ENCODE results near the gene GRHPR. TPM values are rescaled to one million over a fixed set of nuclear protein-coding genes. Genes with fewer than 3 reads are reported as not detected.

GRHPR gene
- total and polyA plus RNA-seq, 2 donors from 2014 or later: 101 to 257 TPM

DNA sequence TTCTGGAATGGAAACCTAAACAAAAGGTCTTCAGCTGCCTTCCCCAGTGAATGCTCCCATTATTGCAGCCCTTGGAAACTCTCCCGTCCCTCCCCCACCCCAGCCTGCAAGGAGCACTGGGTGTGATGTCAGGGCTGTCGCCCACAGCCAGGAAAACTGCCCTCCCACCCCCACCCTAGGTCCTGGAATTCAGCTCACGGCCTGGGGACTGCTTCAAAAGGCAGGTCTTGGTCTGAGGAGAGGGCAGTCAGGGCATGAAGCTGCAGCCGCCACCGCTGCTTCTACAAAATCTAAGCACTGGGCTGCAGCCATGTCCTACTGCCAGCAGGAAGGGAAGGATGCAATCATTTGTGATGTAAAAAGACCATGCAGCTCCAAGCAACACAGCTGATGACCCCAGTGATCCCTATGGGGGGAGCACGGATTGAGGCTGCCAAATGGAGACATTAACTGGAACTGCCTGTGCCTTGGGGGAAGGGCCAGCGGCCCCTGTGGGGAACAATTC, 11.4 kb downstream of the GRHPR start:
- H3K4me3 ChIP-seq (ENCODE audit: low read length in 3 of 3): no peak overlapping the region
- intact Hi-C loops (cut with DNase I): no loop called here
- peaks cover 9 to 74% (median 26%) of the 10 kb centered on the region in 3 donors for H3K36me3 ChIP-seq (ENCODE audit: control insufficient read depth in 2 of 3, insufficient read depth in 3 of 3, low read length in 3 of 3)
- H3K27me3 ChIP-seq (ENCODE audit: control insufficient read depth, insufficient read depth, low read length): no peaks in the 10 kb centered on the region
- DNase-seq (peak in 3 of 5 donors; percentile 26 to 82 (median 80)), FAIRE-seq (no peak)
- H3K9ac ChIP-seq (ENCODE audit: low read length in 3 of 3): no peak overlapping the region
- TF ChIP-seq, protein P1, sequence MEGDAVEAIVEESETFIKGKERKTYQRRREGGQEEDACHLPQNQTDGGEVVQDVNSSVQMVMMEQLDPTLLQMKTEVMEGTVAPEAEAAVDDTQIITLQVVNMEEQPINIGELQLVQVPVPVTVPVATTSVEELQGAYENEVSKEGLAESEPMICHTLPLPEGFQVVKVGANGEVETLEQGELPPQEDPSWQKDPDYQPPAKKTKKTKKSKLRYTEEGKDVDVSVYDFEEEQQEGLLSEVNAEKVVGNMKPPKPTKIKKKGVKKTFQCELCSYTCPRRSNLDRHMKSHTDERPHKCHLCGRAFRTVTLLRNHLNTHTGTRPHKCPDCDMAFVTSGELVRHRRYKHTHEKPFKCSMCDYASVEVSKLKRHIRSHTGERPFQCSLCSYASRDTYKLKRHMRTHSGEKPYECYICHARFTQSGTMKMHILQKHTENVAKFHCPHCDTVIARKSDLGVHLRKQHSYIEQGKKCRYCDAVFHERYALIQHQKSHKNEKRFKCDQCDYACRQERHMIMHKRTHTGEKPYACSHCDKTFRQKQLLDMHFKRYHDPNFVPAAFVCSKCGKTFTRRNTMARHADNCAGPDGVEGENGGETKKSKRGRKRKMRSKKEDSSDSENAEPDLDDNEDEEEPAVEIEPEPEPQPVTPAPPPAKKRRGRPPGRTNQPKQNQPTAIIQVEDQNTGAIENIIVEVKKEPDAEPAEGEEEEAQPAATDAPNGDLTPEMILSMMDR (IDR thresholded peaks at IDR 0.05; ENCODE audit: borderline replicate concordance, extremely low read depth, insufficient read depth): no peak
- no peak overlapping the region for H3K27ac ChIP-seq (ENCODE audit: low read depth in 2 of 2, low read length in 2 of 2)
- H3K9me3 ChIP-seq (ENCODE audit: control insufficient read depth in 2 of 3, insufficient read depth in 1 of 3, low read length in 3 of 3): no peaks in the 10 kb centered on the region
- peaks cover 0 to 31% (median 29%) of the 10 kb centered on the region in 3 donors for H3K4me1 ChIP-seq (ENCODE audit: control insufficient read depth in 2 of 3, insufficient read depth in 2 of 3, low read depth in 1 of 3, low read length in 3 of 3)

DNA sequence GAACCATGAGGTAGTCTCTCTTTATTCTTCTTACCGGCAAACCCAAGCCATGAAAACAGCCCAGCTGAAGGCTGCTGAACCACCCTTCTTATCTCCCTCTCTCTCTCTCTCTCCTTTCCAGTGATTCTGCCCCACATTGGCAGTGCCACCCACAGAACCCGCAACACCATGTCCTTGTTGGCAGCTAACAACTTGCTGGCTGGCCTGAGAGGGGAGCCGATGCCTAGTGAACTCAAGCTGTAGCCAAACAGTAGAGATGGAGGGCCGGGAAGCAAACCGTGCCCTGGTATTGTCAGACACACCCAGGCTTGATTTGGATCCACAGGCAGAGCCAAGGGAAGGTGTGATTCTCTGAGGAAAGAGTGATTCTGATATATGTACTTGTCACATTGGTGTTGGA, 14.0 kb downstream of the GRHPR start:
- Histone ChIP-seq H3K9me3 (ENCODE audit: control insufficient read depth in 2 of 3, insufficient read depth in 1 of 3, low read length in 3 of 3) (no peaks in the 10 kb centered on the region), H3K27ac (ENCODE audit: low read depth in 2 of 2, low read length in 2 of 2) (no peak overlapping the region), H3K9ac (ENCODE audit: low read length in 3 of 3) (no peak overlapping the region), H3K36me3 (ENCODE audit: control insufficient read depth in 2 of 3, insufficient read depth in 3 of 3, low read length in 3 of 3) (peaks cover 10 to 78% (median 39%) of the 10 kb centered on the region in 3 donors), H3K4me3 (ENCODE audit: low read length in 3 of 3) (no peak overlapping the region), H3K27me3 (ENCODE audit: control insufficient read depth, insufficient read depth, low read length) (no peaks in the 10 kb centered on the region), H3K4me1 (ENCODE audit: control insufficient read depth in 2 of 3, insufficient read depth in 2 of 3, low read depth in 1 of 3, low read length in 3 of 3) (peaks cover 0 to 17% (median 12%) of the 10 kb centered on the region in 3 donors)
- TF ChIP-seq, protein P1 (IDR thresholded peaks at IDR 0.05; ENCODE audit: borderline replicate concordance, extremely low read depth, insufficient read depth): no peak
- FAIRE-seq (no peak), DNase-seq (no peak)
- intact Hi-C loops (cut with DNase I): no loop called here

DNA sequence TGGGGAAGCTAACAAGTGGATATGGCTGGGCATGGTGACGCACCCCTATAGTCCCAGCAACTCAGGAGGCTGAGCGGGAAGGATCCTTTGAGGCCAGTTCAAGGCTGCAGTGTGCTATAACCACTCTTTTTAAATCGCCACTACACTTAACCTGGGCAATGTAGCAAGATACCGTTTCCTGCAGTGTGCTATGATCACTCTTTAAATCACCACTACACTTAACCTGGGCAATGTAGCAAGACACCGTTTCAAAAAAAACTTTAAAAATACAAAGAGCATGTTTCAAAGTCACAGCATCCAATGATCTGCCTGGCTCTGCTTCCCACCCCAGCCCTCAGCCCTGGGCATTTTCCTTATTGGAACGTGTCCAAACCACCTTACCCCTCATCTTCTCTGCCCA, 14.5 kb downstream of the GRHPR start:
- no peaks in the 10 kb centered on the region for H3K27me3 ChIP-seq (ENCODE audit: control insufficient read depth, insufficient read depth, low read length)
- H3K9me3 ChIP-seq (ENCODE audit: control insufficient read depth in 2 of 3, insufficient read depth in 1 of 3, low read length in 3 of 3): no peaks in the 10 kb centered on the region
- TF ChIP-seq, protein P1 (IDR thresholded peaks at IDR 0.05; ENCODE audit: borderline replicate concordance, extremely low read depth, insufficient read depth): no peak
- intact Hi-C loops (cut with DNase I): no loop called here
- H3K4me3 ChIP-seq (ENCODE audit: low read length in 3 of 3): no peak overlapping the region
- no peak overlapping the region for H3K27ac ChIP-seq (ENCODE audit: low read depth in 2 of 2, low read length in 2 of 2)
- no peak overlapping the region for H3K9ac ChIP-seq (ENCODE audit: low read length in 3 of 3)
- H3K36me3 ChIP-seq (ENCODE audit: control insufficient read depth in 2 of 3, insufficient read depth in 3 of 3, low read length in 3 of 3): peaks cover 11 to 77% (median 42%) of the 10 kb centered on the region in 3 donors
- DNase-seq (no peak), FAIRE-seq (no peak)
- peaks cover 0 to 12% (median 11%) of the 10 kb centered on the region in 3 donors for H3K4me1 ChIP-seq (ENCODE audit: control insufficient read depth in 2 of 3, insufficient read depth in 2 of 3, low read depth in 1 of 3, low read length in 3 of 3)

DNA sequence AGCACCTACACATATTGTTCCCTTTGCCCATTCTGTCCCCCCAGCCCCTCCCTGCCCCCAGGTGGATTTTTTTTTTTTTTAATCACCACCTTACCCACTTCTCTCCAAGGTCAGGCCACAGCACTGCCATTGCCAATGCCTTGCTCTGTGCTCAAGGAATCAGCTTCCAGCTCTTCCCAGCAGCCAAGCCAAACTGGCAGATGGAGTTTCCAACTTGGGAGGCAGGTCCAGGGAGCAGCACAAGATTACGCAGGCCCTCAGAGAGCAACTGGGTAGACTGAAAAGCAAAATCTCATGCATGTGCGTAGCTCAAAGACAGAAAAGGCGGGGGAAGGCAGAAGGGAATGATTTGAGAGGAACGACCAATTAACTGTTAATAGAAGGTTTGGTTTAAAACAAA, 15.1 kb downstream of the GRHPR start:
- Histone ChIP-seq H3K36me3 (ENCODE audit: control insufficient read depth in 2 of 3, insufficient read depth in 3 of 3, low read length in 3 of 3) (peaks cover 13 to 76% (median 46%) of the 10 kb centered on the region in 3 donors), H3K9ac (ENCODE audit: low read length in 3 of 3) (no peak overlapping the region), H3K27me3 (ENCODE audit: control insufficient read depth, insufficient read depth, low read length) (no peaks in the 10 kb centered on the region), H3K4me3 (ENCODE audit: low read length in 3 of 3) (no peak overlapping the region), H3K4me1 (ENCODE audit: control insufficient read depth in 2 of 3, insufficient read depth in 2 of 3, low read depth in 1 of 3, low read length in 3 of 3) (peaks cover 0 to 9% (median 9%) of the 10 kb centered on the region in 3 donors), H3K9me3 (ENCODE audit: control insufficient read depth in 2 of 3, insufficient read depth in 1 of 3, low read length in 3 of 3) (no peaks in the 10 kb centered on the region), H3K27ac (ENCODE audit: low read depth in 2 of 2, low read length in 2 of 2) (no peak overlapping the region)
- DNase-seq (no peak), FAIRE-seq (no peak)
- intact Hi-C loops (cut with DNase I): no loop called here
- TF ChIP-seq, protein P1 (IDR thresholded peaks at IDR 0.05; ENCODE audit: borderline replicate concordance, extremely low read depth, insufficient read depth): no peak
